Activated CD4-positive, alpha-beta T cell treated with anti-CD3 and anti-CD28 coated beads for 4 hours (primary cell): ENCODE data around the gene CDK4.

Source experiments
- DNase-seq, 2 donors: peaks; one replicate each; pipeline ENCODE4 v3.0.0-alpha.2; 2020

CDK4 gene

DNA sequence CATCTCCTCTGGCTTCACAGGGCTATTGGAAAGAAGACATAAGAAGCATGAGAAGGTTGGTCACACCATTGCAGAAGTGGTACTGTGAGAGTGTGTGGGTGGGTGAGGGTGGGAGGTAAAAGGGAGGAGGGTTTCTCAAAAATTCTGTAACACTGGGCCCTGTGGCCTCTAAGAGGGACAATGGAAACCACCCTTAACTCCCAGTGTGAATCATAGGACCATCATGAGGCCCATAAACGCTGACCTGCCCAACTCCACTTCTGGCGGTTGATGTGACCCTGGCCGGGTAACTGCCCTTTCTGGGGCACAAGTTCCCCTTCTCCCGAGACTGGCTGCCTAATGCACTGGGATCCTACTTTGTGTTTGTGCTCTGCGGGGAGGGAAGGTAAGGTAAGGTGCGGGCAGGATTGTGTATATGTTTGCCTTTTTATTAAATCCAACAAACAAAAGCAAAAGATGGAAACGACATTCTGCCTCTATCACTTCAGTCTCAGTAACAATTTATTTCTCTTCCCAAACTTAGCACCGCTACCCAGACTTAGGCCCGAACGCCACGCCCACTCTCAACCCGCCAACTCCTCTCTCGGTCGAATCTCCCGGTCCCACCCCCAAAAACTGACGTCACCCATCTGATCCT is 19.2 kb upstream of the CDK4 start:
- peak; percentile 93 to 94 for DNase-seq

DNA sequence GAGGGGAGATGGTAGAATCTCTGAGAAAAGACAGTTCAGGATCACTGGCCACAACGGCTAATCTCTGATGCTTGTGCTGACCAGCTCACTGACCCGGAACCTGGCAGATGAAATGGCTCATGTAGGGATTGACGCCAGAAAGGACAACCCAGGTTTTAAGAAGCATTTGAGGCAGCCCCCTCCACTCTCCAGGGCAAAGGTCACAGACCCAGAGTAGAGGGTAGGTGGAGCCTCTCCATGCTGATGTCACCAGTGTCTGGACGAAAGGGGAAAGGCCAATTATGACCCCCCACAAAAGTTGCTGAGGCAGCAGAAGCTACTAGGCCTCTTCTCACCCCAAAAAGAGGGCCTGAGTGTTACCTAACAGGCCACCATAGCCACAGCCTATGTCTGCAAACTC is 18.6 kb upstream of the CDK4 start:
- no peak for DNase-seq

- DNase-seq: no peak
These were observed 17.5 kb upstream of the CDK4 start for GRCh38 chr12:57769594-57769993.

DNA sequence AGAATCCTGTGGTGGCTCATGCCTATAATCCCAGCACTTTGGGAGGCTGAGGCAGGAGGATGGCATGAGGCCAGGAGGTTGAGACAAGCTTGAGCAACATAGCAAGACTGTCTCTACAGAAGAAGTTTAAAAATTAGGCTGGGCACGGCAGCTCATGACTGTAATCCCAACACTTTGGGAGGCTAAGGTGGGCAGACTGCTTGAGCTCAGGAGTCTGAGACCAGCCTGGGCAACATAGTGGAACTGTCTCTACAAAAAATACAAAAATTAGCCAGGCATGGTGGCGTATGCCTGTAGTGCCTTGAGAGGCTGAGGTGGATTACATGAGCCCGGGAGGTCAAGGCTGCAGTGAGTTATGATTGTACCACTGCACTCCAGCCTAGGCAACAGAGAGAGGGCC is 15.8 kb upstream of the CDK4 start:
- no peak for DNase-seq

DNA sequence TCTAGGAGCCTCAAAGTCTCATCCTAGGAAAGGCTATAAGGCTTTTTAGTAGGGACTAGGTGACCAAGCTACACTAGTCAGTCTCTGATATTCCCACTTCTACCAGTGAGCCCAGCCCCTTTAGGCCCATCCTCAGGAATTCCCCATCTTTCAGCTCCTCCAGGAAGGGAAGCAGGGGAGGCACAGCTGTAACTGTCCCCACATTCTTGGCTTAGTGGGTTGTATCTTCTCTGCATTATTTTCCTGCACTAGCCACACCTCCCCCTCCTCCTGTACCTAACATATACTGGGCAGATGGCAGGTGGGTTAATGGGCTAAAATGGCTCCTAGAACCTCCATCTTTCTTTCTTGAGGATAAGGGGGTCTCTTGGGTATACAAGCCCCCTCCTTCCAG is 15.2 kb upstream of the CDK4 start:
- DNase-seq: no peak

- no peak for DNase-seq
These were observed 14.6 kb upstream of the CDK4 start, which contains the start of gene CYP27B1 for GRCh38 chr12:57766464-57767304. Gene CYP27B1, minus strand, starts transcription at chr12:57767078. Its CDS starts 37 bp downstream, at chr12:57767041.

- no peak for DNase-seq
These were observed 13.8 kb upstream of the CDK4 start for GRCh38 chr12:57765698-57766463.

- peak; percentile 60 to 64 for DNase-seq
These were observed 13.0 kb upstream of the CDK4 start for GRCh38 chr12:57765003-57765697.

GRCh38 chr12:57764662-57765002 is 12.5 kb upstream of the CDK4 start:
- DNase-seq: no peak

GRCh38 chr12:57763881-57764661 is 12.0 kb upstream of the CDK4 start:
- DNase-seq: no peak

DNA sequence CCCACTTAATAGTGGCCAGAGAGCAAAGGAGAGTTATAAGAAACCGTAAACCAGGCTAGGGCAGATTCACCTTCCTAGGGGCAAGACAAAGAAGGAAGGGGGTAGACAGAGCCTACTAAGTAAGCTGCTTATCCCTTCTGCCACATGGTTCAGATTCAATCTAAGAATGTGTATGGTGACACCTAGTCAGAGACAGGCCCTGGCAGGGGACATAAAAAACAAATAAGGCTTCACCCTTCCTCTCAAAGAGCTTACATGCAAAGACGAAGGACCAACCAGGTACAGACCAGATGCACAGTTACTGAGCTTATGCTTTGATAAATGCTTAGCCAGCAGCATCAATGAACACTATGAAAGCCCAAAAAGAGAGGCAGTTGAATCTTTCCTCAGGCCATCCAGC is 10.4 kb upstream of the CDK4 start:
- no peak for DNase-seq

GRCh38 chr12:57761391-57761998 is 9.4 kb upstream of the CDK4 start:
- DNase-seq: no peak

GRCh38 chr12:57760347-57760982 is 8.4 kb upstream of the CDK4 start:
- DNase-seq: no peak

DNA sequence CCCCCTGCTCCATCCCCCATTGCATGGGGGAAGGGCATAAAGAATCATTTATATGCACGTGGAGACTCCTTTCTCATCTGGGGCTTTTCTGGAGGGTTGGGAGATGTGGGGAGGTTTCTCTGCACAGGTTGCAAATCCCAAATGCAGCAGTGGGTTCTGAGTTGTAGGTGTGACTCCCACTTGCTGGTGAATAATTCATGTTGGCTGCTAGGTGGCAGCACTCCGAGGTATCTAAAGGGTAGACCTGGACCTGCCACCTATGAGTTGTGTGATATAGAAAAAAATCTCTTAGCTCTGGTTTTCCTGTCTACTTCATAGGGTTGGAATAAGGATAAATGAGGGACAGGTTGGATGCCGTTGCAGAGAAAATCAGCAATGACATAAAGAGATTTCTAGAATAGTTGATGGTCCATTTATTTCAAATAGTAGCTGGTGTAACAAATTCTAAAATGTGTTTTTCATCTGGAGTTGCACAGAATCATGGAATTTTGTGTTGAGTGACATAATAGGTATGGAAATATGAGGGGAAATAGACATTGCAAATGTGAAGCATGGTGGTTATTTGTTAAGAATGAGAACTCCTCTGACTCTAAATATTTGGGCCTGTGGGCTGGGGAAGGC is 7.4 kb upstream of the CDK4 start:
- DNase-seq: peak; percentile 49 to 51

DNA sequence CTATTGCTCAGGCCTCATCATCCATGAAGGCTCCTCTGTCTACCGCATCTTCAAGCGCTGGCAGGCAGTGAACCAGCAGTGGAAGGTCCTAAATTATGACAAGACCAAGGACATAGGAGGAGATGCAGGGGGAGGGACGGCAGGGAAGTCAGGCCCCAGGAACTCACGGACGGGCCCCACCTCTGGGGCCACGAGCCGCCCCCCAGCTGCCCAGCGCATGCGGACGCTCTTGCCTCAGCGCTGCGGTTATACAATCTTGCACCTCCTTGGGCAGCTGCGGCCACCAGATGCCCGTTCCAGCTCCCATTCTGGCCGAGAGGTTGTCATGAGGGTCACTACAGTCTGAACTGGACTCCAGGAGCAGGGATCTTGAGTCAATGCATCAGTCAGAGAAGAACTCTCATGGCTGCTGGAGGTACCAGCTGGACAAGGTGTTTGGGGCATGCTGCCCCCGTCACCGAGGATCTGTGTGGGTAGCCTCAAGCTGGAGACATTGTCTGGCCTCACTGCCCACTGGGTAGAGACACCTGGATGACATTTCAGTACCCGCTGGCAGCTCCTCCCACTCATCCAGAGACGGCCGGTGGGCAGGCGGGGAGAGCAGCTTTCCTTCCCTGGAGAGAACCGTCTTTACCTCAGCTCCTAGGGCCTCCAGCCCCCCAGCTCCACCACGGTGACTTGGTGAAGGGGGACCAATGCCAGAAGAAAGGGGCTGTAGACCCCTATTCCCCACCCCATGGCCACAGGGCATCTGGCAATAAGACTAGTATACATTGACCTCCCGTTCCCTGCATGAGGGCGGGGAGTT is 6.6 kb upstream of the CDK4 start:
- DNase-seq: no peak

DNA sequence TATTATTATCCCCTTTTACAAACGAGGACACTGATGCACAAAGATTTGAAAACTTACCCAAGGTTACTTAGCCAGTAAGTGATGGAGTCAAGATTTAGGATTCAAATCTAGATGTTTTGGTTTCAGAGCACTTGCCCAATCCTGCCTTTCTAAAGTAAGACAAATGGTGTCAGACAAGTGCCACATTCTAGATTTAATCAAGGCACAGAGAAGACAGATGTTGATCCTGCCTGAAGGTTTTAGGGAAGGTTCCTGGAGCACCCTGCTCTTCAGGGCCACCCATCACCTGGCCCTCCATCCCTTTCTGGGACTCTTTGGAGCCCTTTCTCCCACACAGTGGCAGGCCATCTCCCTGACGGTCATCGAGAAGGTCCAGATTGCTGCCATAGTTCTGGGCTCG is 5.7 kb upstream of the CDK4 start:
- DNase-seq: no peak

DNA sequence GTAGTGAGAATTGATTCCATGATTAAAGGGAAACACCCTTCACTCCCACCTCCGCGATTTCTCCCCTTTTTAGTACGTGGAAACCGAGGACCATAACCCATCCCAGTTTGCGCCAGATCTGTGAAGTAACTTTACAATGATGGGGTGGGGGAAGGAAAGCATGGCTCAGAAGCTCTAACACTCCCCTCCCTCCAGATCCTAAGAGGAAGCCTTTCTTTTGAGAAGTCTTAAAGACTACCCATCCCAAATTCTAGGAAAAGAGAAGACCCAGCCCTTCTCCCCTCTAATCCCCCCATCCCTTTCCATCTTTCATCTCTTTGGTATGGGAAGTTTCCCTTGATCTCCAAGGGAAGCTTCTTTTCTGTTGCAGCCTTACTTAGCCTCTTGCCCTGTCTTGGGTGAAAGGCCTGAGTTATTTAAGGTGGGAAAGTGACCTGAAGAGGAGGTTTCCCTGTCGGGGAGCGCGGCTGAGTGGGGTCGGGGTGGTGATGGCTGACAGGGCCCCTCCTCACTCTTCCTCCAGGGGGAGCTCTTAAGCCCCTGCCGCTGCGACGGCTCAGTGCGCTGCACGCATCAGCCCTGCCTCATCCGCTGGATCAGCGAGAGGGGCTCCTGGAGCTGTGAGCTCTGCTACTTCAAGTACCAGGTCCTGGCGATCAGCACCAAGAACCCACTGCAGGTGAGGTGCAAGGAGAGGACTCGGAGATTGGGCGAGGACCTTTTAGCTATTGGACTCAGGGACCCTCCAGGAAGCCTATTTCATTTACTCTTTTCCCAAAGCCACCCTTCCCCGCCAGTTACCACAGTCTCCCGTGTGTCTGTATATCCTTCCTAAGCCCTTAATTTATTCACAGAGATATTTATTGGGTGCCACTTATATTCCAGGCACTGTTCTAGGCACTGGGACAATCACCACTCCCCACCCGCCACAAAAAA is 4.6 kb upstream of the CDK4 start:
- DNase-seq: peak; percentile 66 to 71

DNA sequence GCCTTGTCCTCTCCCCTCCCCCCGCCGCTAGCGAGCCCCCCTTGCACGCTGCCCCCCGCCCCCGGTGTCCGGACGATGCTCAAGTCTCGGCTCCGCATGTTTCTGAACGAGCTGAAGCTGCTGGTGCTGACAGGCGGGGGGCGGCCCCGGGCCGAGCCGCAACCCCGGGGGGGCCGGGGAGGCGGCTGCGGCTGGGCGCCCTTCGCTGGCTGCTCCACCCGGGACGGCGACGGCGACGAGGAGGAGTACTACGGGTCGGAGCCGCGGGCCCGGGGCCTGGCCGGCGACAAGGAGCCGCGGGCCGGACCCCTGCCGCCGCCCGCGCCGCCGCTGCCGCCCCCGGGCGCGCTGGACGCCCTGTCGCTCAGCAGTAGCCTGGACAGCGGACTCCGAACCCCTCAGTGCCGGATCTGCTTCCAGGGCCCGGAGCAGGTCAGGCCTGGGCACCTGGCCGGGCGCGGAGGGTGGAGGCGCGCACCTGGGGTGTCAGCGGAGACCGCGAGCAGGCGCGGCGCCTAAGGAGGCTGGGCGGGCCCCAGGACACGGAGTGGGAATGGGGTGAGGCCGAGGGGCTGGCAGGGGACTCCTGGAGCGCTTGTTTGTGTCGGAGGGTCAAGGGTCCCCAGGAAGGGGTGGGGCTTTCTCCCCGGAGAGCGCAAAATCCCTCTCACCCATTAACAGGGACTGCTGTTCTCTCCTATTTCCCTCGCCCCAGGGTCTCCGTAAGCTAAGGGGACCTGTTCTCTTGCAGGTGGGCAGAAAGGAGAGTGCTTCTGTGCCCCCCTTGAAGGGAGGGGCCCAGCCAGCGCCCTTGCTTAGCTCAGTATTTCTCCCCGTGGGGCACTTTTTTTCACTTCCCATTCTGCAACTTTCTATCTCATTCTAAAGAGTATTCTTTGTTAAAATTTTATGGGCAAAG is 3.6 kb upstream of the CDK4 start:
- peak; percentile 29 to 33 for DNase-seq
